Esophagus mucosa (tissue), 1 donor: ENCODE measurements around the gene TLE4. TPM values are rescaled to one million over a fixed set of nuclear protein-coding genes. Genes with fewer than 3 reads are reported as not detected.

Experiments used
- ATAC-seq: fragments of 200-7000 bp; cut with Tn5 transposase; one replicate; pipeline ENCODE4 v1.9.1; 2020
- total RNA-seq: library from RNA; stranded (reverse); gene quantifications from one replicate; pipeline ENCODE4 v1.2.4, GENCODE V29; 2023
- donor health status: DM: yes; HTN: yes; CAD: no.

Gene TLE4
- total RNA-seq, 1 donor from 2014 or later, result 30.4 TPM

GRCh38 chr9:79693750-79694149 lies 122.0 kb downstream of the TLE4 start:
- ATAC-seq, result no peak

- ATAC-seq, result peak; percentile 86
These were observed 122.4 kb downstream of the TLE4 start for GRCh38 chr9:79694208-79694607.

DNA sequence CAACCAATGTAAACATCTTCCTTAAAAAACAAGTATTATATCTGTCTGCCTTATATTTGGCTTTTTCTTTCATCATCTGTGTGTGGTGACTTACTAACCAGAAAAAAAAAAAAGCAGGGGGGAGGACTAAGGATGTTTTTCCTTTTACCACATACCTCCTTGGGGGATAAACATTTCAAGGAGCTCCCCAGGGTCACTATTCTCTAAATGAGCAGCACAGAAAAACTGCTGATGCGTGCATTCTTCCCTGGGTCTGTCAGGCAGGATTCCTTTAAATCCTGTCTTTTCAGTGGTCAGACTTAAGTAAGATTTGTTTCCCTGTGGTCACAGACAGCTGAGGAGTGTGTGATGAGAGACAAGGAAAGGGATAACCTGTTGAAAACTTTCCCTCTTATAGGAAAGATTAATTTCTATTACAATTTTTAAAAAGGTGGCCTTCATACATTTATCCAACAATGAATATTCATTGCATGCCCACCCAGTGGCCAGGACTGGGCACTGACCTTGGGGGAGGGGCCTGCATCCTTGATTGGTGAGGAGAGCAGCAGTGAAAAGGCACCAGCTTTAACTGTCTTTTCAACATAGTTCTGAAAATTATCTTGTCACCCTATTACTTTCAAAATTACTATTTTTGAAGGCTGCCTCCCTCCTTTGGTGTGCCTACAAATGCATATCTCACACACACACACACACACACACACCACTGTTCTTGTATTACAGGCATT lies 123.1 kb downstream of the TLE4 start:
- ATAC-seq, result peak; percentile 24

- no peak for ATAC-seq
These were observed 123.9 kb downstream of the TLE4 start for GRCh38 chr9:79695531-79696175.

- ATAC-seq, result no peak
These were observed 127.2 kb downstream of the TLE4 start for GRCh38 chr9:79698967-79699366.

GRCh38 chr9:79699479-79699878 lies 127.7 kb downstream of the TLE4 start:
- no peak for ATAC-seq

- ATAC-seq, result no peak
These were observed 129.0 kb downstream of the TLE4 start for GRCh38 chr9:79700607-79701360.

DNA sequence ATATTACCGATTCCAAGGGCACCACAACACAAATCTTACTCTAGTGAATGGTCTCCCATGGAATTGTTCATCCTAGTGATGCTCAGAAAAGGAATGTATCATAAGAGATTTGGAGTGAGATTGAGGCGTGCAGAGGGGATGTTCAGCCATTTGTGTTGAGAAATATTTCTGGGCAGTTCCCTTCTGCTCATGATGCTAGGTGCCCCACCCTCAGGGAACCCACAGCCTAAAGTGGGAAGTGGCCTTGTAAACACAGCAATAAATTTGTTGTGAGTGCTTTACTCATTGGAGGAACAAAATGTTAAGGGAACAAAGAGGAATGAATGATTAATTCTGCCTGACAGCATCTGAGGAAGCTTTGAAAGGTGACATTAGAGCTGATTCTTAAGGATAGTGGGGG lies 129.9 kb downstream of the TLE4 start:
- no peak for ATAC-seq

DNA sequence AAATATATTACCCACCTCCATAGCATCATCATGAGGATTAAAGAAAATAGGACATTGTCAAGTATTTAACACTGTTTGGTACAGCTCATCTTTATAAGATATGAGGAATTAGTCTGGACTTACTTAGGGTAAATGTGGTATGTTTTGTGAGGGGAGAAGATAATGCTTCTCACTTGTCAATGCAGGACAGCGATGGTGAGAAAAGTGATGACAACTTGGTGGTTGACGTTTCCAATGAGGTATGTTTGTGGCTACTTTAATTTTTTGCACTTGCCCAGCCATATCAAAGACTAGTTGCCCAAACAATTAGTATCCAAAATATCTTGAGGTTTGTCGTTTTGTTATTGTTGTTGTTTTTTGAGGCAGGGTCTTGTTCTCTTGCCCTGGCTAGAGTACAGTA lies 133.9 kb downstream of the TLE4 start:
- ATAC-seq, result no peak

DNA sequence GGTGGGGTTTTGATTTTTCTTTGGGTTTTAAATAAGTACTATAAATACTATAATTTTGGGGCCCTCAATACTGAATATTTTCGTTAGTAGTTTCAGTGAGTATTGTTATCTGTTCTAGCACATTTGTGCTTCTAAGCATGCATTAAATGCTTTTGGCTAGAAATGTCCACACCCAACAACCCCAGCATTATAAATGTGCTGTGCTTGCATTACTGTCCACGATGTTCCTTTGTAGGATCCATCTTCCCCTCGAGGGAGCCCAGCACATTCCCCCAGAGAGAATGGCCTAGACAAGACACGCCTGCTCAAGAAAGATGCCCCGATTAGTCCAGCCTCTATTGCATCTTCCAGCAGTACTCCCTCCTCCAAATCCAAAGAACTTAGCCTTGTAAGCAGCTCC lies 134.7 kb downstream of the TLE4 start:
- ATAC-seq, result no peak

GRCh38 chr9:79707589-79707988 lies 135.8 kb downstream of the TLE4 start:
- ATAC-seq, result no peak

- no peak for ATAC-seq
These were observed 136.8 kb downstream of the TLE4 start for GRCh38 chr9:79708541-79708940.

DNA sequence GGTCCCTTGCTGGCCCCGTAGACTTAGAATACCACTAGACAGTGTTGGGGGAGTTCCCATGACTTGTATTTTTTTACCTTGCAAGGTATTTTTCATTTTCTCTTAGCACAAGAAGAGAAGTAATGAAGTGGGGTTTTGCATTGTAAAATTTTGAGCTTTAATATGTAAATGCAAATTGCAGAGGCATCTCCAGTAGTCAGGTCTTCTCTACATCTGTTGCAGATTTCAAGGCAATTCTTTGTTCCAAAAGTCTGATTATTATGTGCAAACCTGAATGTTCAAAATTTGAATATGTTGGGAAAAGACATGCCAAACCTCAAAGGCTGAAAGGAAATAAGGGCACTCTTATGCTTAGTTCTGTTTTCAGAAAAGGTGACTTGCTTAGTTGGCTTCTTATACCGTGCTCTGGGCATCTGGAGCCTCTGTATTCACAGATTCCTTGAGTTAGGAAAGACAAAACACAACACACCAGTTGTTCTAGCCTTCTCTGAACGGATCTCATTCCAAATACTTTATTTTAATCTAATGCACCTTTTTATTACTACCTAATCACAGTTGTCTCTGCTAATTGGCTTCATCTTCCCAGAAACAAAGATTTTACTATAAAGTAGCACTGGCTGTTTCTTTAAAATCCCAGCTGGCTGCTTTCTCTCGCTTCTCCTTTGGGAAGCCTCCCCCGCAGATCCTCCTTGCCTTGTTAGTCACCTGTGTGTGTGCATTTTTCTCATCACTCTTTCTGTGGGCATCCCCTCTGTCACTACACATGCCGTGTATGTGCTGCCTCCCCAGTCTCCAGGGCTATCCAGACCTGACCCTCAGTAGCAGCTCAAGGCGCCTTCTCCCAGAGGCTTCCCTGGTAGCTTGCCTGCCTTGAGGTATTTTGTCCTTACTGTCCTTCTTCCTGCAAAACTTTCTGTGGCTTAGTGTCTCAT lies 138.2 kb downstream of the TLE4 start:
- ATAC-seq, result no peak

- no peak for ATAC-seq
These were observed 140.1 kb downstream of the TLE4 start for GRCh38 chr9:79711874-79712273.

DNA sequence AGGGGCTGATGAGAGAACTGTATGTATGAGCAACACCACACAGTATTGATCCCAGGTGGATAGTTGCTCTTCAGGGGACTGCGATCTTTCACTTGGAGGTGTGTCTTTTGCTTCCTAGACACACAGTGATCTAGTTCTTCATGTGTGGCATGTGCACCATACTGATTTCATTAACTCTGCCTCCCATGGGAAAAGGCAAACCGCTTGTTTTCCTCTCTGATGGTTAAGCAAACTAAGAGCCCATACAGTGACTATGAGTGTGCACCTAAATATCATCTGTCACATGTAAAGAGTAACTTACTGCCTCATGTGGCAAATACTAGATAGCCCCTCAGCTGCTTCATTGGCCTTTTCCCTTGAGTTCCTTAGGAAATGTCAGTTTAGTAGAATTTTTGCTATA lies 147.3 kb downstream of the TLE4 start:
- ATAC-seq, result no peak

DNA sequence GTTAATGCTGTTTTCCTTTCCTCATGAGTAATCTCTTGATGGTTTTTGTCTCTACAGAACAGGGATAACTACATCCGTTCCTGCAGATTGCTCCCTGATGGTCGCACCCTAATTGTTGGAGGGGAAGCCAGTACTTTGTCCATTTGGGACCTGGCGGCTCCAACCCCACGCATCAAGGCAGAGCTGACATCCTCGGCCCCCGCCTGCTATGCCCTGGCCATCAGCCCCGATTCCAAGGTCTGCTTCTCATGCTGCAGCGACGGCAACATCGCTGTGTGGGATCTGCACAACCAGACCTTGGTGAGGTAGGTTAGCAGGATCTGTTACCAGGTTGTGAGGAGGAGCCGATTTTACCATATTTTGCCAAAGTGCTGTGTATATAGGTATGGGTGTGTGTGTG lies 148.2 kb downstream of the TLE4 start:
- ATAC-seq, result no peak

GRCh38 chr9:79731171-79731890 lies 159.6 kb downstream of the TLE4 start:
- ATAC-seq, result peak; percentile 67

GRCh38 chr9:79735023-79735779 lies 163.4 kb downstream of the TLE4 start:
- ATAC-seq, result no peak

- no peak for ATAC-seq
These were observed 164.3 kb downstream of the TLE4 start for GRCh38 chr9:79736051-79736450.

GRCh38 chr9:79741381-79741780 lies 169.6 kb downstream of the TLE4 start:
- no peak for ATAC-seq

DNA sequence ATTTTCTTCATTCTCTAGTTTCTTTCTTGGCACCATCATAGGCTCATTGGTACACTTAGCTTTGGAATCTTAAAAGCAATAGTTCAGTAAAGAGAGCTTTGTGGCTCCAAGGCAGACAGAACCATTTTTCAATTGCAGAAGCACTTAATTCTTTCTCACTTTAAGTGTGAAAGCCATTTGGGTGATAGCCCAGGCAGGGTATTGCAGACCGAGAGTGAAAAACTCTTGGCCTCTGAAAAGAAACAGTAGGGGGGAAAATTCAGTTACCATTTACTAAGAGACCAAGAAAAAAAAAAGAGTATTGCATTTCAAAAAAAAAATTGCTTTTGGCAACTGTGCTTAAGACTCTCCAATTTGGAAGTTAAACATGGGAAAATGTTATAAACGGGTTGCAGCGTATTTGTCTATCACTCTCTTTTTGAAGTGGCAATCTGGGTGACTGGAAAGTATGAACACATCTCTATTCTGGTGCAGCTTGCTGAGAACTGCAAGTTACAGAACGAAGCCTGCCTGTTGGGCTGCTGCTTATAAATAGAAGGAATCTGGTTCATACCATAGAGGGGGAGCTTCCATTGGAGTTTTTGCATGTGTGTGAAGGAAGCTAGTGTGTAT lies 170.5 kb downstream of the TLE4 start:
- ATAC-seq, result no peak
